ENCODE data around the gene GPR162. TPM values are rescaled to one million over a fixed set of nuclear protein-coding genes. Genes with fewer than 3 reads are reported as not detected.

Gene GPR162
- total RNA-seq, 1 donor from 2014 or later: 61.3 TPM

DNA sequence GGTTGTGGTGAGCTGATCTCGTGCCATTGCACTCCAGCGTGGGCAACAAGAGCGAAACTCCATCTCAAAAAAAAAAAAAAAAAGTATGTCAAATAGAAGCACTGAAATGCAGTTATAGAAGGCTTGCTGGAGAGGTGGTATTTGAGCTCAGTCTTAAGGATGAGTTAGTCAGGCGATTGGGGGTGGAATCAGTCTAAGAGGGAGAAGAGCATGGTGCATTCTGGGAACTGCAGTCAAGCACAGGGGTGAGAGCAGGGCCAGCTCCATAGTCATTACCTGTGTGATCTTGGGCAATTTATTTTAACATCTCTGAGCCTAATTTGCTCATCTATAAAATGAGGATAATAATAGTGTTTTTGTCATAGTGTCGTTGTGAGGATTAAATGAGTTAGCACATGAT, 13.3 kb downstream of the GPR162 start:
- no peak for DNase-seq

DNA sequence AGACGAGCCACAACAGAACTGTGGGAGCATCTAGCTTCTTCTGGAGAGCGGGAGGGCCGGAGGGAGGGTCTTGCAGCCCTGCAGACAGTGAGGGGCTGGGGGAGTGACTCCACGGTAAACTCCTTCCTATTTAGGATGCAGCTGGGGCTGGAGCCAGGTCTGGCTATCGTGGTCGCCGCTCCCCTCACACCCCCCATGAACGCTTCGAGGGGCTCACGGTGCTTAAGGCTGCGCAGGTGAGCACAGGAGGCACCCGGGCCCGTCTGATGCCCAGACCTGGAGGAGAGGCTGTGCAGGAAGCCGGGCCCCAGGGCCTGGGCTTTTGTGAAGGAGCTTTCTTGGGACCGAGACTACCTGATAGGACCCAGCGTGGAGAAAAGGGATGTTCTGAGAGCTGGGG, 15.2 kb downstream of the GPR162 start:
- no peak for DNase-seq

- no peak for DNase-seq
These were observed 15.9 kb downstream of the GPR162 start for GRCh38 chr12:6837370-6838060.

DNA sequence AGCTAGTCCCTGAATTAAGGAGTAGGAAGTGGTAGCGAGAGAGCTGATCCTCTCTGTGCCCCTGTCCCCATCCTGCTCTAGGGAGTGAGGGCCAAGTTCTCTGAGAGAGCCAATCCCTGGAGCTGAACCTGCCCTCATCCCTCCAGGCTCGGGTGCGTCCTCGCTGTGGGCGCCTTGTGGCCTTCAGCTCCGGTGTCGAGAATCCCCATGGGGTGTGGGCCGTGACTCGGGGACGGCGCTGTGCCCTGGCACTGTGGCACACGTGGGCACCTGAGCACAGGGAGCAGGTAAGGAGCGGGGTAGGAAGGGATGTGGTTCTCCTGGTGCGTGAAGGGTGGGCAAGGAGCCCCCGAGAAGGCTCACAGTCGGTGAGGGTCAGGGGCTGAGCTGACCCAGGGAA, 17.2 kb downstream of the GPR162 start:
- DNase-seq: no peak

GRCh38 chr12:6839482-6840201, 18.0 kb downstream of the GPR162 start:
- no peak for DNase-seq

- DNase-seq: no peak
These were observed 18.7 kb downstream of the GPR162 start for GRCh38 chr12:6840330-6840729.

DNA sequence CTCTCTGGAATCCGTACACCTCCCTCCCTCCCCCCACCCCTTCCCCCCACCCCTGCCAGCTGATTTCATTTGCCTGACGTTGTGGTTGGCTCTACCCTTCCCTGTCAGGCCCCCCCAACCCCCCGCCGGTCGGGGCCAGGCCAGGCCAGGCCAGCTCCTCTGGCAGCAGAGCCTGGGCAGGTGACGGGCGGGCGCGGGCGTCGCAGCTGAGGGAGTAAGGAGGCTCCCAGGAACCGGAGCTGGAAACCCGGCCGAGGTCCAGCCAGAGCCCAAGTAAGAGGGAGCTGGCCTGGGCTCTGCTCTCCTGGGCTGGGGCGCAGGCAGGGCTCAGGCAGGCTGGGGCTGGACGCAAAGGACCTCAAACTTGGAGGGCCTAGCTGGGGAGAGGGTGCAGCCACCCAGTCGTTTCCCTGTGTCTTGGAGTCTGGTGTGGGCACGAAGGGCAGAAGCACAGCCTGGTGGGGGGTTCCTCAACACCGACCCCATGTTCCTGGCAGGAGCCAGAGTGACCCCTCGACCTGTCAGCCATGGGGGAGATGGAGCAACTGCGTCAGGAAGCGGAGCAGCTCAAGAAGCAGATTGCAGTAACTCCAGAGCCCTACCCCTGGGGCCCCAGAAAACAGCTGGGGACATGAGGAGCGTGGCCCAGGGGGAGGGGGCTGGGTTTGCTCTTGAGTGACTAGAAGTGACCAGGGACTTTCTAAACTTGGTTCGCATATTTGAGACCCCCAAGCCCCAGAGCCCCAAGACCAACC, 19.3 kb downstream of the GPR162 start, which contains the start of gene GNB3:
Gene GNB3, plus strand, starts transcription at position 165 of the 755 bp plus-strand sequence. Its CDS starts 363 bp downstream, at position 528.
- DNase-seq: no peak

- DNase-seq: no peak
These were observed 20.5 kb downstream of the GPR162 start for GRCh38 chr12:6842075-6842474.

GRCh38 chr12:6843118-6843902, 21.7 kb downstream of the GPR162 start:
- no peak for DNase-seq

GRCh38 chr12:6845395-6845794, 23.8 kb downstream of the GPR162 start:
- no peak for DNase-seq

DNA sequence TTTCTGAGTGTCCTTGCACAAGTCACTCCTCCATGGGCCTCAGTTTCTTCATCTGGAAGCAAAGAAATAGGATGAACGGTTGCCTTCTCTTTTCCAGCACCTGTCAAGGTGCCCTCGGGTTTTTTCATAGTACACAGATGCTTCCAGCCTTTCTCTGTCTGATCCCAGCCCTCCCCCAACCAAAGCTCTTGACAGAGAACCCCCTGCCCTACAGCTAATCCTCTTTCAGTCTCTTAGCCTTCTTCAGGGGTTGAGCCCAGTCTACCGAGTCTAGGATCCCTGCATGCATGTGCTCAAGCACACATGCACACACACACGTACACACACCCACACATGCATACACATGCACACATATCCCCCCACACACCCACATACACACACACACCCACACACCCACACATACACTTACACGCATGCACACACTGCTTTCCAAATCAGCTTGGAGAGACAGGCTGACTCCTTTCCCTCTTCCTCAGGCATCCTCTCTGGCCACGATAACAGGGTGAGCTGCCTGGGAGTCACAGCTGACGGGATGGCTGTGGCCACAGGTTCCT, 24.8 kb downstream of the GPR162 start:
- no peak for DNase-seq

DNA sequence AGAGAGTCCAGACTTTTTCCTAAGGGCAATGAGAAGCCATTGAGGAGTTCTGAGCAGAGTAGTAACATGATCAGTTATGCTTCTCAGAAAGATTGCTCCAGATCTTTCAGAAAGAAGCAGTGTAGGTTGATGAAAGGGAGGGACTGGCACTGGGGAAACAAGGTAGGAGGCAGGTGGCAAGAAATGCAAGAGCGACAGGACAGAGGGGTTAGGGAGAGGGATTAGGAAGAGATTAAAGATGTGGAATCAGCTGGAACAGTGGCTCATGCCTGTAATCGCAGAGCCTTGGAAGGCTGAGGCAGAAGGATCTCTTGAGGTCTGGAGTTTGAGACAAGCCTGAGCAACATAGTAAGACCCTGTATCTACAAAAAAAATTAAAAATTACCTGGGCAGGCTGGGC, 26.1 kb downstream of the GPR162 start:
- DNase-seq: no peak

DNA sequence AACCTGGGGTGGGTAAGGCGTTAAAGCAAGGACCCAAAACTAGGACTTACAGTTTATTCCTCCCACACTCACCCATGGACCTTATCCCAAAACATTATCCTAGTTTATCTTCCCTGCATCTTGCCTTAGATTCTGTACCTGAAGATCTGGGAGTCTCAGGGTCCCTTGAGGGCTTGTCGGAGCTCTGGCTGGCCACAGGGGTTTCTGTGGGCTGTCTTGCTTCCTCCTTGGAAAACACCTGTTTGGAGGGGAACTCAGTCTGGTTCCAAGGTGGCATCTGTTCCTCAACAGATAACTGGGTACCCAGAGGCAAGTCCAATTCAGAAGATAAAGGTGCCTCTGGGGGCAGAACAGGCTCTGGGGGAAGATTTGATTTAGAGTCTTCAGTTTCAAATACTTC, 27.8 kb downstream of the GPR162 start:
- DNase-seq: no peak

DNA sequence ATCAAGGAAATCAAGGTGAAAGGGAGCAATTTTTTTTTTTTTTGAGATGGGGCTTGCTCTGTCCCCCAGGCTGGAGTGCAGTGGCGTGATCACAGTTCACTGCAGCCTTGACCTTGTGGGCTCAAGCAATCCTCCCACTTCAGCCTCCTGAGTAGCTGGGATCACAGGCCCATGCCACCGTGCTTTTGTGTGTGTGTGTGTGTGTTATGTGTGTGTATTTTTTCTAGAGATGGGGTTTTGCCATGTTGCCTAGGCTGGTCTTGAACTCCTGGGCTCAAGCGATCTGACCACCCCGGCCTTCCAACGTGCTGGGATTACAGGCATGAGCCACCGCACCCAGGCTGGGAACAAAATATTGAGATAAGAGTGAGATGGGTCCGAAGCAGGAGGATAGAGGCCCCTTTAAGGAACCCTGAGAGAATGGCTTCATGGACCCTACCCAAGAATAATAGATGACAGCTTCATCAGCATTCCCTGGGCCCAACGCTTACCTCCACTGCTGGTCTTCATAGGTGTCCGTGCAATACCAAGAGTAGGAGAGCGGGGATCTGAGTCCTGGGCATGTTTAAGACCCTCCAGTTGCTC, 28.4 kb downstream of the GPR162 start:
- DNase-seq: no peak

GRCh38 chr12:6850796-6851152, 29.2 kb downstream of the GPR162 start:
- no peak for DNase-seq

GRCh38 chr12:6851153-6851920, 29.7 kb downstream of the GPR162 start, which contains the start of gene CDCA3:
Gene CDCA3, minus strand, starts transcription at chr12:6851286. Its CDS starts 334 bp downstream, at chr12:6850952.
- DNase-seq: peak; percentile 93

DNA sequence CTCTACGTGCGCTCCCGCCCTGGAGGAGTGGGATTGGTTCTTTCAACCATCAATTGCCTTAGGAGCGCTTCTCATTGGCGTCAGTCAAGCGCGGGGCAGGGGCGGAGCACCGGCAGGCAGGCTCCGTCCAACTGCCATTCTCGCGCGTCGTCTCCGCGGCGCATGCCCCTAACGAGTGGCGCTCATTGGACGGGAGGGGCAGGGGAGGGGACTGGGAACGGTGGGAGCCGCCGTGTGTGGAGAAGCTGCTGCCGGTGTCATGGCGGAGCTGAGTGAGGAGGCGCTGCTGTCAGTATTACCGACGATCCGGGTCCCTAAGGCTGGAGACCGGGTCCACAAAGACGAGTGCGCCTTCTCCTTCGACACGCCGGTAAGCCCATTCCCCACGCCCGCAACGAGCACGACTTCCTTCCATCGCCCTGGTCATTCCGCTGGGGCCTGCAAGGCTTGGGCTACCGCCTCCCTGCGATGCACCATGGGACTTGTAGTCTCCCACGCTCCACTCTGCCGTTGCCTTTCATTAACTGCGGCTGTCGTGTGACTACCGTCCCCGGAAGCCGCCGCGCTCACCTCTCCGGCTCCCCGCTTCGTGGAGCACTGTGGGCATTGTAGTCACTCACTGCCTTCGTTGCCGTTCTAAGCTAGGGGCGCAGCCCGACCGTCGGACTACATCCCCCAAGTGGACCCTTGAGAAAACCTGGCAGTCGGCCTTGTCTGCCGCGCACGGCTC, 30.5 kb downstream of the GPR162 start, which contains the start of gene USP5:
Gene USP5, plus strand, starts transcription at position 230 of the 730 bp plus-strand sequence. Its CDS starts 30 bp downstream, at position 260.
- peak; percentile 100 for DNase-seq

- peak; percentile 50 for DNase-seq
These were observed 31.2 kb downstream of the GPR162 start for GRCh38 chr12:6852651-6853354.

DNA sequence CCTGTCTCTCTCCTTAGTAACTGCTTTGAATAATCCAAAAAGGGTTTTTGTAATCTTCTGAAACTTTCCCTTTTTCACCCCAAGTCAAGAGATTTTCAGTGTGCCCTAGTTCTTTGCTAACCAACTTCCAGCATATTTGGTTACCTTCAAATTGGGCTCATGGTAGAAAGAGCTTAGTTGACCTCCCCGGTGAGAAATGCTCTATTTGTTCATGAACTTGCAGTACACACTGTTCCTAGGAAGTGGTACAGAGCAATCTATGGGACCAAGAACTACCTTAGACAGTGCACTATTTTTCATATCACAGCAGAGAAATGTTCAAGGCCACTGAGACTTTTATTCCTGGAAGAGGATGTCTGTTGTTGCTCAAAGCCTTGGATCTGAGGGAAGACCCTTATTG, 32.0 kb downstream of the GPR162 start:
- no peak for DNase-seq

All from occipital lobe (tissue), 2 donors.